ENCODE measurements around the gene GID8. TPM values are rescaled to one million over a fixed set of nuclear protein-coding genes. Genes with fewer than 3 reads are reported as not detected.
A peak's percentile ranks its signal among the peaks of the same experiment; 100 is the strongest.

GID8 gene
- total and polyA plus RNA-seq, 8 donors: 24.5 to 52.6 (median 47.6) TPM

- TF ChIP-seq CTCF (IDR thresholded peaks at IDR 0.05): no peak
- Histone ChIP-seq H3K4me3 (no peak overlapping the region), H3K36me3 (no peaks in the 10 kb centered on the region), H3K9me3 (no peaks in the 10 kb centered on the region), H3K4me1 (no peaks in the 10 kb centered on the region), H3K27me3 (peaks cover 12 to 92% of the 10 kb centered on the region in 2 donors), H3K27ac (no peak overlapping the region)
- no peak for DNase-seq
- intact Hi-C loops (cut with DNase I): no loop called here
- ATAC-seq: no peak
Measured at GRCh38 chr20:62984666-62985443, 46.9 kb downstream of the GID8 start.

- no peak overlapping the region for H3K27ac ChIP-seq
- intact Hi-C loops (cut with DNase I): no loop called here
- DNase-seq: no peak
- ATAC-seq: no peak
- no peak overlapping the region for H3K4me3 ChIP-seq
- no peaks in the 10 kb centered on the region for H3K4me1 ChIP-seq
- H3K9me3 ChIP-seq: no peaks in the 10 kb centered on the region
- peaks cover 7 to 91% of the 10 kb centered on the region in 2 donors for H3K27me3 ChIP-seq
- no peak for TF ChIP-seq CTCF (IDR thresholded peaks at IDR 0.05)
- H3K36me3 ChIP-seq: no peaks in the 10 kb centered on the region
Measured at GRCh38 chr20:62985444-62985778, 47.5 kb downstream of the GID8 start.

- intact Hi-C loops (cut with DNase I): no loop called here
- Histone ChIP-seq H3K36me3 (no peaks in the 10 kb centered on the region), H3K27ac (no peak overlapping the region), H3K9me3 (no peaks in the 10 kb centered on the region), H3K4me3 (no peak overlapping the region), H3K4me1 (no peaks in the 10 kb centered on the region), H3K27me3 (peaks cover 0 to 91% of the 10 kb centered on the region in 2 donors)
- ATAC-seq (no peak), DNase-seq (no peak)
- no peak for TF ChIP-seq CTCF (IDR thresholded peaks at IDR 0.05)
Measured at GRCh38 chr20:62986257-62986800, 48.4 kb downstream of the GID8 start.

- no peak for DNase-seq
- Histone ChIP-seq H3K27ac (no peak overlapping the region), H3K36me3 (no peaks in the 10 kb centered on the region), H3K9me3 (no peaks in the 10 kb centered on the region), H3K27me3 (peaks cover 0 to 91% of the 10 kb centered on the region in 2 donors), H3K4me1 (no peaks in the 10 kb centered on the region), H3K4me3 (no peak overlapping the region)
- no peak for ATAC-seq
- intact Hi-C loops (cut with DNase I): no loop called here
- TF ChIP-seq CTCF (IDR thresholded peaks at IDR 0.05): no peak
Measured at GRCh38 chr20:62987114-62987513, 49.2 kb downstream of the GID8 start.

- H3K4me3 ChIP-seq: no peak overlapping the region
- DNase-seq (peak in 1 of 4 donors; percentile 3), ATAC-seq (no peak)
- no peak for TF ChIP-seq CTCF (IDR thresholded peaks at IDR 0.05)
- H3K27ac ChIP-seq: no peak overlapping the region
- peaks cover 0 to 87% of the 10 kb centered on the region in 2 donors for H3K27me3 ChIP-seq
- intact Hi-C loops (cut with DNase I): no loop called here
- no peaks in the 10 kb centered on the region for H3K9me3 ChIP-seq
- no peaks in the 10 kb centered on the region for H3K4me1 ChIP-seq
- H3K36me3 ChIP-seq: no peaks in the 10 kb centered on the region
Measured at GRCh38 chr20:62989201-62989601, 51.3 kb downstream of the GID8 start.
